ENCODE data around the gene KRT85. TPM values are rescaled to one million over a fixed set of nuclear protein-coding genes. Genes with fewer than 3 reads are reported as not detected.

KRT85 gene
- total and polyA plus RNA-seq, 2 donors (not counting 3 experiments of a cell fraction or from before 2014, with no cell fraction given), result not detected

DNA sequence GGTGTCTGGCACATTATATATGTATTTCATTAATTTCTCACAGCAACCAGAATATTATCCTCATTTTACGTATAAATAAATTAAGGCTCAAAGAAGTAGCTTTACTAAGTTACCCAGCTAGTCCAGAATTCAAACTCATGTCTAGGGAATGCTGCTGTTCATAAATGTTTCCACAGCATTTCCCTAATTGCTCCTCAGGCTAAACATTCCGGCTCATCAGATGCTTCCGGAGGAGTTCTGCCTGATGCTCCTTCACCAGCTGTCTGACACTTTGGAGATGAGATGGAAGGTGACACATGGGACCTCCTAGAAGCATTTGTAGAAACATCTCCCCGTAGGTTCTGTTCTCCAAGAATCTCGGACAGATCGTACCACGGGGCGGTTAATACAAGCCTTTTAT, 12.1 kb downstream of the KRT85 start:
- DNase-seq (ENCODE audit: low read depth, low spot score), result no peak
- POLR2A ChIA-PET, result no interaction called here
- H3K27ac ChIP-seq (ENCODE audit: insufficient read depth, low read depth, low read length), result no peak overlapping the region

More for the DNA sequence above, 12.1 kb downstream of the KRT85 start:
- no peaks in the 10 kb centered on the region for H3K9me3 ChIP-seq (replicated peaks; ENCODE audit: control insufficient read depth, insufficient read depth, low read length)
- no peaks in the 10 kb centered on the region for H3K79me2 ChIP-seq (ENCODE audit: control insufficient read depth, insufficient read depth, low read length)
- dilution Hi-C loops (cut with MboI; ENCODE audit: extremely low pct_ligation_motif_present, low sequenced_read_pairs), result no loop called here
- H3K27me3 ChIP-seq (ENCODE audit: control insufficient read depth in 2 of 2, insufficient read depth in 2 of 2, low read length in 2 of 2), result peaks cover 8 to 13% of the 10 kb centered on the region in 2 experiments
- no peaks in the 10 kb centered on the region for H3K9me1 ChIP-seq (replicated peaks; ENCODE audit: control insufficient read depth, extremely low read depth, insufficient read depth, low read length)
- no peaks in the 10 kb centered on the region for H3K4me1 ChIP-seq (ENCODE audit: control insufficient read depth, extremely low read depth, insufficient read depth, low read length)
- CTCF ChIA-PET, result interaction anchor here (1.0 kb wide), 1 partner anchor 27 kb away, joined by 3 read pairs; no protein-coding TSS in a partner anchor
- H3K36me3 ChIP-seq (ENCODE audit: control insufficient read depth in 2 of 2, extremely low read depth in 1 of 2, insufficient read depth in 2 of 2, low read length in 2 of 2), result no peaks in the 10 kb centered on the region
- TF ChIP-seq JUN (IDR thresholded peaks at IDR 0.05; ENCODE audit: borderline replicate concordance, insufficient read depth, insufficient read length, low read depth) (no peak), POLR2A (IDR thresholded peaks at IDR 0.05; ENCODE audit: low read depth, low read length) (no peak), POLR2AphosphoS5 (IDR thresholded peaks at IDR 0.05; ENCODE audit: insufficient read depth, low read depth, low read length) (no peak), FOS (IDR thresholded peaks at IDR 0.05; ENCODE audit: borderline replicate concordance, insufficient read depth, low read length) (no peak), EZH2 (IDR thresholded peaks at IDR 0.05; ENCODE audit: borderline replicate concordance, low read depth, low read length, severe bottlenecking) (no peak), MAX (IDR thresholded peaks at IDR 0.05; ENCODE audit: insufficient read depth, insufficient read length) (no peak), CTCF (IDR thresholded peaks at IDR 0.05; ENCODE audit: extremely low read depth in 1 of 2, insufficient read depth in 1 of 2, low read depth in 1 of 2, low read length in 2 of 2) (no peak), MYC (IDR thresholded peaks at IDR 0.05; ENCODE audit: low read depth, low read length) (no peak), GATA2 (IDR thresholded peaks at IDR 0.05; ENCODE audit: insufficient read depth, insufficient read length, low read depth, low read length) (no peak)
- H3K9ac ChIP-seq (replicated peaks; ENCODE audit: extremely low read depth, insufficient read depth, low read length), result no peak overlapping the region
- intact Hi-C loops (cut with micrococcal nuclease), result no loop called here
- no peak for FAIRE-seq
- BruUV-seq (replicated peaks), result no TSS peak
- no peak overlapping the region for H3K4me2 ChIP-seq (ENCODE audit: insufficient read depth, low read length)
- no peaks in the 10 kb centered on the region for H4K20me1 ChIP-seq (replicated peaks; ENCODE audit: control insufficient read depth, extremely low read depth, insufficient read depth, low read length)
- H2AFZ ChIP-seq (ENCODE audit: low read depth, low read length), result no peak overlapping the region
- no peak overlapping the region for H3K4me3 ChIP-seq (replicated peaks in 1 of 3; ENCODE audit: insufficient read depth in 1 of 3, low read depth in 1 of 3, low read length in 3 of 3)

Data from endothelial cell of umbilical vein (primary cell).